Kidney tubule cell (primary cell): ENCODE measurements around the gene GOLGA3.
A peak's percentile ranks its signal among the peaks of the same experiment; 100 is the strongest.
"Not testable (repeated sequence)": the region's sequence is repeated elsewhere in the genome, so short reads cannot be mapped to it uniquely, and the experiment has no call there.

Experiments
- DNase-seq: peaks from one replicate; pipeline ENCODE4 v3.0.0-alpha.2; 2018; ENCODE audit warnings: low spot score

GOLGA3 gene, protein sequence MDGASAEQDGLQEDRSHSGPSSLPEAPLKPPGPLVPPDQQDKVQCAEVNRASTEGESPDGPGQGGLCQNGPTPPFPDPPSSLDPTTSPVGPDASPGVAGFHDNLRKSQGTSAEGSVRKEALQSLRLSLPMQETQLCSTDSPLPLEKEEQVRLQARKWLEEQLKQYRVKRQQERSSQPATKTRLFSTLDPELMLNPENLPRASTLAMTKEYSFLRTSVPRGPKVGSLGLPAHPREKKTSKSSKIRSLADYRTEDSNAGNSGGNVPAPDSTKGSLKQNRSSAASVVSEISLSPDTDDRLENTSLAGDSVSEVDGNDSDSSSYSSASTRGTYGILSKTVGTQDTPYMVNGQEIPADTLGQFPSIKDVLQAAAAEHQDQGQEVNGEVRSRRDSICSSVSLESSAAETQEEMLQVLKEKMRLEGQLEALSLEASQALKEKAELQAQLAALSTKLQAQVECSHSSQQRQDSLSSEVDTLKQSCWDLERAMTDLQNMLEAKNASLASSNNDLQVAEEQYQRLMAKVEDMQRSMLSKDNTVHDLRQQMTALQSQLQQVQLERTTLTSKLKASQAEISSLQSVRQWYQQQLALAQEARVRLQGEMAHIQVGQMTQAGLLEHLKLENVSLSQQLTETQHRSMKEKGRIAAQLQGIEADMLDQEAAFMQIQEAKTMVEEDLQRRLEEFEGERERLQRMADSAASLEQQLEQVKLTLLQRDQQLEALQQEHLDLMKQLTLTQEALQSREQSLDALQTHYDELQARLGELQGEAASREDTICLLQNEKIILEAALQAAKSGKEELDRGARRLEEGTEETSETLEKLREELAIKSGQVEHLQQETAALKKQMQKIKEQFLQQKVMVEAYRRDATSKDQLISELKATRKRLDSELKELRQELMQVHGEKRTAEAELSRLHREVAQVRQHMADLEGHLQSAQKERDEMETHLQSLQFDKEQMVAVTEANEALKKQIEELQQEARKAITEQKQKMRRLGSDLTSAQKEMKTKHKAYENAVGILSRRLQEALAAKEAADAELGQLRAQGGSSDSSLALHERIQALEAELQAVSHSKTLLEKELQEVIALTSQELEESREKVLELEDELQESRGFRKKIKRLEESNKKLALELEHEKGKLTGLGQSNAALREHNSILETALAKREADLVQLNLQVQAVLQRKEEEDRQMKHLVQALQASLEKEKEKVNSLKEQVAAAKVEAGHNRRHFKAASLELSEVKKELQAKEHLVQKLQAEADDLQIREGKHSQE (N-terminal part only)

DNA sequence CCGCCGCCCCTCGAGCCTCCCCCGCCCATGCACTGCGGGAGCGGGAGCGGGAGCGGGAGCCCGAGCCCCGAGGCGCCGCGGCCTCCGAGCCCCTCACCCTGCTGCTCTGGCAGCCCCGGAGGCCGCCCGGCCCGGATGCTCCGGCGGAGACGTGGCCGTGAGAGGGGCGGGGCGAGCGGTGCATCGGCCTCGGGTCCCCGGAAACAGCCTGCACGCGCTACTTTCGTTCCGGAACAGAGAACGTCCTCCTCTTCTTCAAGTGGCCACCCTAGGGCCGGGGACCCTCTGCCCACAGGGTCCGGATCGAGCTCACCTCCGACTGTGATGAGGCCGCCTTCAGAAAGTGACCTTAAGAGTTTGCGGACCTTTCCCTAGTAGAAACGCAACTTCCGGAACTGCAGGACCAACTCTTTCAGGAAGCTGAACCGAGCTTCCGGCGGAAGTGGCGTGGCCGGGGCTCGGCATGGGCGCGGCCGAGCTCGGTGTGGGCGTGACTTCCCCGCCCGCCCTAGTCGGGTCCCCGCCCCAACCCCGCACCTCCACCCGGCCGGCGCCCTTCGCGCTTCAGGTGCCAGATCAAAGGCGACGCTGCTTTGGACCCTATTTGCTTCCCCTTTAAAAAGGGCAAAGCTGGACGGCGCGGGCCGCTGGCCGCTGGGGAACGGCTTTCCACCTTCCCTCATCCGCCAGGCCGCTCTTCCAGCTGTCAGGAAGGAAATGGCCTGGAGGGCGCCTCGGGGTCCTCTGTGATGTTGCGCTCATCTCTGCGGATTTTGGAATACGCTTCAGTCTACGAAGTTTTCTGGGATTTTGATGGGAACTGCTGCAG is at the start of gene GOLGA3:
GOLGA3 (minus strand) TSS at position 164 of the 829 bp plus-strand sequence. CDS start 6,741 bp downstream, outside the sequence.
- peak; percentile 94 for DNase-seq

DNA sequence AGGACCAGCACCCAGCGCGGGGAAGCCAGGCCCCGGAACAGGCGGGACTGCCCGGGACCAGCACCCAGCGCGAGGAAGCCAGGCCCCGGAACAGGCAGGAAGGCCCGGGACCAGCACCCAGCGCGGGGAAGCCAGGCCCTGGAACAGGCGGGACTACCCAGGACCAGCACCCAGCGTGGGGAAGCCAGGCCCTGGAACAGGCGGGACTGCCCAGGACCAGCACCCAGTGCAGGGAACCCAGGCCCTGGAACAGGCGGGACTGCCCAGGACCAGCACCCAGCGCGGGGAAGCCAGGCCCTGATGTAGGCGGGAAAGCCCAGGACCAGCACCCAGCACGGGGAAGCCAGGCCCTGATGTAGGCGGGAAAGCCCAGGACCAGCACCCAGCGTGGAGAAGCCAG is 46.0 kb upstream of the GOLGA3 start:
- not testable (repeated sequence) for DNase-seq

DNA sequence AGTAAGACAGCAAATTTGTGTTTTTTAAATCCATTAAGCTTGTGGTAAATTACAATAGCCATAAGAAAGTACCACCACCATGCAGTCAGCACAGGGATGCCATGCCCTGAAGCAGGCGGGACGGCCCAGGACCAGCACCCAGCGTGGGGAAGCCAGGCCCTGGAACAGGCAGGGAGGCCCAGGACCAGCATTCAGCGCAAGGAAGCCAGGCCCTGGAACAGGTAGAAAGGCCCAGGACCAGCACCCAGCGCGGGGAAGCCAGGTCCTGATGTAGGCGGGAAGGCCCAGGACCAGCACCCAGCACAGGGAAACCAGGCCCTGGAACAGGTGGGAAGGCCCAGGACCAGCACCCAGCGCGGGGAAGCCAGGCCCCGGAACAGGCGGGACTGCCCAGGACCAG is 45.5 kb upstream of the GOLGA3 start:
- no peak for DNase-seq

DNA sequence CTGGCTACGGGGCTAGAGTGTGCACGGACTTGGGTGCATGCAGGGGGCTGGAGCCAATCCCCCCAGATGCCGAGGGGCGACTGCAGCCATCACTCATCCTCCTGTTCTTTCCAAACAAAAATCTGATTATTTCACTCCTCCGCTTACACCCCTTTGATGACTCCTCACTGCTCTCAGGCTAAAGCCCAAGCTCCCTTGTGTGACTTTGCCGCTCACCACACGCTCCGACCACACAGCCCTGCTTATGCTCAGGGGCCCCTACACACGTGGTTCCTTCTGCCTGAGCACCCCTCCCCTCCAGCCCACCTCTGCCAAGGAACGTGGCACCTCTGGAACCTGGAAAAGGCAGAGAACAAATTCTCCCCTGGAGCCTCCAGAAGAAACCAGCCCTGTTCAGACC is 45.1 kb upstream of the GOLGA3 start:
- no peak for DNase-seq

DNA sequence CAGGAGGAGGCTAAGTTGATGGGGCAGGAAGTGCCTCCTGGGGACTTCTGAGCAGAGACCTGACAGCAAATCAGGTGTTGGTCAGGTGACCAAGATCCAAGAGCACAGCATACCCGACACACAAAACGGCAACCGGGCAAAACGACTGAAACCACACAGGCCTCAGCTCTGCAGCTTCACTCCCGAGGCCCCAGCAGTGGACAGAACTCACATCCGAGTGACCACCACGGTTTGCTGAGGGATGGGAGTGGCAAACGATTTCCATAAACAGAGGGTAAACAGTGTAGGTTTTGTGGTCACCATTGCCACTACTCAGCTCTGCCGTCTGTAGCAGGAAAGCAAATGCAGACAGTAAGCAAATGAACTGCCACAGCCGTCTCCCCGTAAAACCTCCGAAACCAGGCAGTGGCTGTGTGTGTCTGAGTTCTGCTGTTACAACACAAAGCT is 44.3 kb upstream of the GOLGA3 start:
- no peak for DNase-seq

DNA sequence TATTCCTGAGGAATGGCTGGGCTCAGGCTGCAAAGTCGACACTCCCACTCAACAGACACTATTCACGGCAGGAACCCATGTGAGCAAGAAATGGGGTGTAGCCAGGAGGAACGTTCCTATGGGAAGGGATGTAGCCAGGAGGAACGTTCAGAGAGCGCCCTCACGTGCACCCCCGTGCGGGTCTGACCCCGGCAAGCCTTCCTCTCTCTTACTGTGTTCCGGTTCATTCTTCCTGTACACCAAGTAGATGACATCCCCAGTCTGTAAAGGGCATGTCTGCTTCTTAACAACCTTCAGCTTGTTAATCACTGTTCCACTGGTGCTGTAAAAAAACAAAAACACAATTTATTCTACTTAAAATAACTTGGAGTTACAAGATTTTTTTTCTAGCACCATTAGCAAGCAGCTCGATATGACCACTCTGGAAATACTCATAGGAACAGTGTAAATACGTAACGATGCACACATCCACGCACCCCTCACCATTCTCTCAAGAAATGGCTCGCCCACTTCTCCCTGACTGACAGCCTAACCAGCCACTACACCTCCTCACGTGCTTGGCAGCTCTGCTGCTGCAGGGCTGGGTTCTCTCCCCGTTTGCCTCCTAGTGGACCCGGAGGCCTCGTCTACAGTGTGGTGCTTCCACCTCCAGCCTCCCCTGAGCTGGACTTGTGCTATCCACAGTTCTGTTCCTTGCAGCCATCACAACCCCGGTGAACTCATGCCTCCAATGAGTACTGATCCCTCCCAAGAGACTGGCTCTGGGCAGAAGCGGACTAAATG is 43.6 kb upstream of the GOLGA3 start:
- no peak for DNase-seq

DNA sequence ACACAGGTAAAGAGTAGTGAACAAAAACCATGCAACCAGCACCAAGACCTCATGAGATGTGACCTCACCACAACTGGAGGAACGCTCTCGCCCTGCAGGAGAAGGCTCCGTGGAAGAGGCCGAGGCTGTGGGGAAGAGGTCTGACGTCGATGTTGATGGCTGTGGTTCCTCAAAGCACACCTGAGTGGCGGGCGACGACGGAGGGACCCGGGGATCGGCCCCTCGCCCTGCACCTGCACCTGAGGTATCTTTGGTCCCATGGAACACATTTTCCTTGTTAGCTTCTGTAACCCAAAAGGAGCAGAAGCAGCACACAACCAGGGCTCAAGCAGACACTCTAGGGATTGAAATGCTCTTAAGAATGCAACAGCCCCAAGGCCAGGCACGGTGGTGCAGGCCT is 40.9 kb upstream of the GOLGA3 start:
- no peak for DNase-seq

DNA sequence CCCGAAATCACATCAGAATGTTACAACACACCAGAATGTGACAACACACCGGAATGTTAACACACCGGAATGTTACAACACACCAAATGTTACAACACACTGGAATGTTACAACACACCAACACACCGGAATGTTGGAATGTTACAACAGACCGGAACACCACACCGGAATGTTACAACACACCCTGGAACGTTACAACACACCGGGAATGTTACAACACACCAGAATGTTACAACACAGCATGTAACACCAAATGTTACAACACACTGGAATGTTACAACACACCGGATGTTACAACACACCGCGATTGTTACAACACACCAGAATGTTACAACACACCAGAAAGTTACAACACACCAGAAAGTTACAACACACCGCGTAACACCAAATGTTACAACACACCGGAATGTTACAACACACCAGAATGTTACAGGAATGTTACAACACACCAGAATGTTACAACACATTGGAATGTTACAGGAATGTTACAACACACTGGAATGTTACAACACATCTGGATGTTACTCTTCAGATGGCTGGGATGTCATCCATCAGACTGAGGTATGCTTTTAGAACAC is 37.7 kb upstream of the GOLGA3 start:
- peak; percentile 37 for DNase-seq

DNA sequence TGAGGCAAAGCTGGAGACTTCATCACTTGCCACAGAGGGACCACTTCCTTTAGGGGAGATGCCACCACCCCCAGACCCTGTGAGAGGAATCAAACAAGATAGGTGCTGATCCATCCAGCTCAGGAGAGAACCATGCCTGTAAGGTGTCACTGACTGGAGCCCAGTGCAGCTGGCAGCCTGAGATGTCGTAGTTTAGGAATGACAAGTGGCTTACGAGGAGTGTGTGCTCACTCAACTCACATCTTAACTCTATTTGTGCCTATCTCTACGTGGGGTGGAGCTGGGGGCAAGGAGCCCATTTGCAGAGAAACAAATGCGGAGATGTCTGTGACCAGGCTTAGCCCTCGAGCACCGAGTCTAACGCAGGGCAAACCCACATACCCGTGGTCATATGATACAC is 32.9 kb upstream of the GOLGA3 start:
- no peak for DNase-seq

DNA sequence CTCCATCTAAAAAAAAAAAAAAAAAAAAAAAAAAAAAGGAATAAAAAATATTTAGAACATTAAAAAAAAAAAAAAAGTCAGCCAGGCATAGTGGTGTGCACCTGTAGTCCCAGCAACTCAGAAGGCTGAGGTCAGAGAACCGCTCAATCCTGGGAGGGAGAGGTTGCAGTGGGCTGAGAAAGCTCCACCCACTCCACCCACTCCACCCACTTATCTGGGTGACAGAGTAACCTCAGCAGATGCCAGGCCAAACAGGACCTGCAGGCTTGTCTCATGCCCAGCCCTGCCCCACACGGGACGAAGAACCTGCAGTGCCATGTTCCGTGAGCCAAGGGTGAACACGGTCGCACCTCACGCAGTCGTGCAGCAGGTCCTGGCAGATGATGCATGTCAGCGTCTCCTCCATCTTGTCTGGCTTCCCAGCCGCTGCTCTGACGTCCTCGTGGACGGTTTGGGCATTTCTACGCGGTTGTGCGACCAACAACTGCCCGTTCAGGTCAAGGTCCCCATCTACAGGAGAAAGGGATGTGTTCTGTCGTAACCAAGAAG is 30.1 kb upstream of the GOLGA3 start:
- no peak for DNase-seq

DNA sequence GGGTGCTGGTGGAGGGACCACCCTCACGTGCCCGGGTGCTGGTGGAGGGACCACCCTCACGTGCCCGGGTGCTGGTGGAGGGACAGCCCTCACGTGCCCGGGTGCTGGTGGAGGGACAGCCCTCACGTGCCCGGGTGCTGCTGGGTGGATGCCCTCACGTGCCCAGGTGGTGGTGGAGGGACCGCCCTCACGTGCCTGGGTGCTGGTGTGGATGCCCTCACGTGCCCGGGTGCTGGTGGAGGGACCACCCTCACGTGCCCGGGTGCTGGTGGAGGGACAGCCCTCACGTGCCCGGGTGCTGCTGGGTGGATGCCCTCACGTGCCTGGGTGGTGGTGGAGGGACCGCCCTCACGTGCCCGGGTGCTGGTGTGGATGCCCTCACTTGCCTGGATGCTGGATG is 28.4 kb upstream of the GOLGA3 start:
- not testable (repeated sequence) for DNase-seq

DNA sequence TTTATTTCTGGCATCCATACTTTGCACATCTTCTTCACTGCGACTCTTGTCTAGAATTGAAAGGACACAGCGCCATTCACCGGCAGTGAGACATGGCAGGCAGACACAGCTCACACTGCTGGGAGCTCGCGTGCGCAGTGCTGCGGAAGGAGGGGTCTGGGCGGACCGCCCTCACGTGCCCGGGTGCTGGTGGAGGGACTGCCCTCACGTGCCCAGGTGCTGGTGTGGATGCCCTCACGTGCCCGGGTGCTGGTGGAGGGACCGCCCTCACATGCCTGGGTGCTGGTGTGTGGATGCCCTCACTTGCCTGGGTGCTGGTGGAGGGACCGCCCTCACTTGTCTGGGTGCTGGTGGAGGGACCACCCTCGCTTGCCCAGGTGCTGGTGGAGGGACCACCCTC is 27.9 kb upstream of the GOLGA3 start:
- no peak for DNase-seq

DNA sequence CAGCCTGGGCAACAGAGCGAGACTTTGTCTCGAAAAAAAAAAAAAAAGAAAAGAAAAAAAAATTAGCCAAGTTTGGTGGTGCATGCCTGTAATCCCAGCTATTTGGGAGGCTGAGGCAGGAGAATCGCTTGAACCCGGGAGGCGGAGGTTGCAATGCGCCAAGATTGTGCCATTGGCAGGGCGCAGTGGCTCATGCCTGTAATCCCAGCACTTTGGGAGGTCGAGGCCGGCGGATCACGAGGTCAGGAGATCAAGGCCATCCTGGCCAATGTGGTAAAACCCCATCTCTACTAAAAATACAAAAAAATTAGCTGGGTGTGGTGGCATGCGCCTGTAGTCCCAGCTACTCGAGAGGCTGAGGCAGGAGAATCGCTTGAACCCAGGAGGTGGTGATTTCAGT is 26.5 kb upstream of the GOLGA3 start:
- not testable (repeated sequence) for DNase-seq

DNA sequence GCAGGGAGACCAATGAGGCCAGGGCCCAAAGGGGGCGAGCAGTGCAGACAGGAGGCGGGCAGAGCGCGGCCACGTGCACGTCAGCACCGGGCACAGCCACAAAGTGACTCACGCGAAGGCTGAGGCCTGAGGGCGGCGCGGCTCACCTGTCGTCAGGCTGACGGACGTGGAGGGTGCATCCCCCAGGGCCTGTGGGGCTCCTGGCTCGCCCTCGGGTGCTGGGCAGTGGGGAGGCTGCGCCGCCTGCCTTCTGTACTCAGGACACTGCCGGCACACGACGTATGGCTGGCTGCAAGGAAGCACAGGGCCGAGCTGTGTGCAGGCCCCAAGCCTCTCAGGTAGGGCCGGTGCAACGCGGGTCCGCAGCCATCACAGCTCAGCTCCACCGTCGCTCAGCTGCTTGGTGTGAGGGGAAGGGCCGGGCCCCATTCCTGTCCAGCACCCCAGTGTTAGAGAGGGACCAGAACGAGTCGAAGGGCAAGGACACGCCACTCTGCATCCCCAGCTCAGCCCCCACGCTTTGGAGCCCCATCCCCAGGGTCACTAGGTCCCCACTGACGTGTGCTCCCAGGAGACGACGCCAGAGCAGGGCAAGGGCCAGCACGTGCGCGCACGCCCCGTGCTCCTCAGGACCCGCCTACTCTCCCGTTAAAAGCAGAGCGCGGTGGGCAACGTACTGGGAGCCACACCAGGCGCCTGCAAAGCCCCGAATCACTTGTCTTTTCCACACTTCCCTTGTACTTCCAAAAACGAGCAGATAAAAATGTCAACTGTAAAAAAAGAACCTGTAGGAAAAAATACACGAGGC is 24.8 kb upstream of the GOLGA3 start:
- DNase-seq = no peak

DNA sequence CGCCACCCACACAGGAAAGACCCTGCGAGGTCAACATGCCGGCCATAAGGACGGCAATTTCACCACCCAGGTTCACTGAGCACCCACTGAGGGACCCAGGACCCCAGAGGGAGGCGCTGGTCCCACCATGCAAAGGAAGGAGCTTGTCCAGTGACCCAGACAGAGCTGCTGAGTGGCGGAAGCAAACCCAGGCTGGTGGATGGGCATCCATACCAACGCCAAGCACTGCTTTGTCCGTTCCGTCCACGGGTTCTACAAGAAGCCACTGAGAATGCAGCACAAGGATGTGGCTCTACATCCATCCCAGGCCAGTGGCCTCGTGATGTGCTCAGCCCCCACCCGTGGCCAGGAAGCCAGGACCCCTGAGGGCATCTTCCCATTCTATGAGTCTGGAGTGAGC is 23.8 kb upstream of the GOLGA3 start:
- DNase-seq = no peak

DNA sequence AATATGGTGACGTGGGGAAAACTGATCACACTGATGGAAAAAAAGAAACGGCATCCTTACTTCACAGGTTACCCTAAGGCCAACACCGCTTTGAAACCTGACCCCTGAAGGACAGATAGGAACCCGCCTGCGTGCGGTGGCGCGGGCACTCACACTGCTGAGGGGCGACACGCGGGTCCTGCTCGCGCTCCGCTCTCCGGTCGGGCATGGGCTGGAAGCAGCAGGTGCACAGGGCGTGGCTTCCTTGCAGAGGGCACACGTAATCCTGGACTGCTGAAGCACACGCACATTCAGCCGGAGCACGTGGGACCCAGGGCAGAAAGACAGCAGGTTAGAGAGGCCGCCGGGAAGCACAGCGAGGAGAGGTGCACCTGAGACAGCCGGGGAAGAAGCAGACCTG is 22.8 kb upstream of the GOLGA3 start:
- no peak for DNase-seq

DNA sequence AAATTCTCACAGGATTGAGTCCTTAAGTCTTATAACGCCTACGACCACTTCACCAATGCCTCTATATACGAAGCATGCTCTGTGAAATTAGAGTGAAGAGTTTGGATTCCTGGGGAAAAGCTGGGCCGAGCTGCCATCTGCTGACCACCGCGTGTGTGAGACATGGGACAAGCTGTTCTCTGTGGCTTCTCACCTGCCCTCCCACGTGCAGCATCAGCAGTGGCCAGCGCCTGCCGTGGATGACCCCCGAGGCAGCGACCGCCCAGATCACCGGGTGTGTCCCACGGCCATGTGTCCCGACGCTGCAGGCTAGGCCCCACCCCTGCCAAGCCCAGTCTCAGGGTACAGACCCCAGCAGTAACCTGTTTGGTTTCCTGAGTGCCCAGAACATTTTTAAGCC is 21.6 kb upstream of the GOLGA3 start:
- DNase-seq = no peak

DNA sequence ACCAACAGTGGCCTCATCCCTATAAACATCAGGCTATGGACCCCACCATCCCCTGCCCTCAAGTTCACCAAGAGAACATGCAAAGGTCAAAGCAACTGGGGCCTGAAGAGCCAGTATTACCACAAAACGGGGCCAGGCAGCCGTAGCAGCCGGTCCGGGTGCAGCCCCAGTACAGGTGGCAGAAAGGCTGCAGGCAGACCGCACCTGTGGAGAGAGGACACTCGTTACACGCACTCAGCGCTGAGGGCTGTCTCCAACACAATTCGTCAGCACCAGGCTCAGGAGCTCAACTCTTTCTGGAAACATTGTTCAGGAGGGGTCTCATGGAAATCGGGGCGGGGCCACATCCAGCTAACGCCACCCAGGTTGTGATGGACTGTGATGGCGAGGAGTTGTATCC is 19.9 kb upstream of the GOLGA3 start:
- no peak for DNase-seq
